B cell (primary cell): ENCODE data around the gene PTPRO. TPM values are rescaled to one million over a fixed set of nuclear protein-coding genes. Genes with fewer than 3 reads are reported as not detected.

Experiments used
- ATAC-seq: fragments of 200-7000 bp; cut with Tn5 transposase; one replicate; pipeline ENCODE4 v1.10.0; 2021; ENCODE audit warnings: low read depth, mild to moderate bottlenecking, moderate number of reproducible peaks, moderate library complexity
- CTCF ChIA-PET: fragments of 350-600 bp; sonication (Branson Sonifier 250); formaldehyde crosslinking; loops from one replicate; lab custom pipeline; 2021; ENCODE audit warnings: antibody characterized with exemption, inconsistent platforms; lab: Charles Lee
- POLR2A ChIA-PET: fragments of 350-600 bp; sonication (Branson Sonifier 250); formaldehyde crosslinking; loops from one replicate; lab custom pipeline; 2021; ENCODE audit warnings: antibody characterized with exemption; lab: Charles Lee
- DNase-seq: peaks from one replicate; pipeline ENCODE4 v3.0.0; 2013
- H2AFZ ChIP-seq: 2 replicates; pipeline ENCODE4 v1.6.1; 2012; ENCODE audit warnings: mild to moderate bottlenecking, low read depth, low read length; ENCODE audit not compliant: insufficient read depth, poor library complexity, severe bottlenecking
- H3K27ac ChIP-seq, 2 donors: 1 replicate in 1 of 2; 2 replicates in 1 of 2; pipeline ENCODE4 v1.5.1; 2012 to 2013; ENCODE audit warnings: low read length in 2 of 2, mild to moderate bottlenecking in 2 of 2, moderate library complexity in 1 of 2
- H3K27me3 ChIP-seq, 4 experiments: fragments of 200-600 bp in 1 of 4; sonication (generic) in 1 of 4; replicated peaks in 1 of 4; 1 replicate in 2 of 4; 2 replicates in 2 of 4; pipeline versions ENCODE4 v1.6.1 to v1.7.0; 2013 to 2016; ENCODE audit warnings: low read length in 3 of 4, mild to moderate bottlenecking in 2 of 4, mixed read lengths in 1 of 4, moderate library complexity in 1 of 4; ENCODE audit not compliant: insufficient read depth in 4 of 4, control insufficient read depth in 3 of 4; ENCODE audit errors: control extremely low read depth in 1 of 4
- H3K36me3 ChIP-seq, 2 experiments: replicated peaks in 1 of 2; 1 replicate in 1 of 2; 2 replicates in 1 of 2; pipeline versions ENCODE4 v1.6.1 to v1.7.1; 2013; ENCODE audit warnings: low read length in 1 of 2; ENCODE audit not compliant: insufficient read depth in 2 of 2, control insufficient read depth in 1 of 2; ENCODE audit errors: control extremely low read depth in 1 of 2, extremely low read depth in 1 of 2
- H3K4me1 ChIP-seq, 2 donors: fragments of 200-600 bp in 1 of 2; sonication (generic) in 1 of 2; 1 replicate in 1 of 2; 2 replicates in 1 of 2; pipeline versions ENCODE4 v1.5.1 to v1.6.1; 2013 to 2017; ENCODE audit warnings: low read length in 2 of 2; ENCODE audit not compliant: control insufficient read depth in 2 of 2, insufficient read depth in 2 of 2
- H3K4me2 ChIP-seq: replicated peaks from 2 replicates; pipeline ENCODE3; 2012; ENCODE audit warnings: mild to moderate bottlenecking, low read depth, low read length; ENCODE audit not compliant: poor library complexity, severe bottlenecking
- H3K4me3 ChIP-seq, 5 experiments: fragments of 200-600 bp in 1 of 5; sonication (generic) in 1 of 5; 1 replicate in 3 of 5; 2 replicates in 2 of 5; pipeline versions ENCODE4 v1.5.1 to v1.7.0; 2011 to 2016; ENCODE audit warnings: low read length in 4 of 5, mild to moderate bottlenecking in 4 of 5, low read depth in 2 of 5, control low read depth in 1 of 5, moderate library complexity in 1 of 5; ENCODE audit not compliant: insufficient read depth in 1 of 5; ENCODE audit errors: control extremely low read depth in 1 of 5, extremely low read depth in 1 of 5
- H3K79me2 ChIP-seq: fragments of 200-600 bp; sonication (generic); one replicate; pipeline ENCODE4 v1.6.0; 2016; ENCODE audit warnings: low read length; ENCODE audit not compliant: control insufficient read depth, insufficient read depth
- H3K9ac ChIP-seq: fragments of 200-600 bp; sonication (generic); 2 replicates; pipeline ENCODE4 v1.6.1; 2017; ENCODE audit warnings: mild to moderate bottlenecking, low read length, moderate library complexity
- H3K9me3 ChIP-seq, 3 donors: one replicate each; pipeline versions ENCODE4 v1.6.1 to v1.7.1; 2013; ENCODE audit warnings: low read length in 2 of 3; ENCODE audit not compliant: control insufficient read depth in 2 of 3, insufficient read depth in 1 of 3; ENCODE audit errors: control extremely low read depth in 1 of 3
- H4K20me1 ChIP-seq: 2 replicates; pipeline ENCODE4 v1.6.0; 2012; ENCODE audit warnings: mild to moderate bottlenecking, low read length; ENCODE audit not compliant: insufficient read depth, control insufficient read depth, poor library complexity, severe bottlenecking
- H3K27ac Mint-ChIP-seq: one replicate; pipeline ENCODE4 v1.8.0; 2021; ENCODE audit warnings: mixed read lengths
- H3K27me3 Mint-ChIP-seq: one replicate; pipeline ENCODE4 v1.8.0; 2021; ENCODE audit warnings: mixed read lengths
- H3K4me1 Mint-ChIP-seq: one replicate; pipeline ENCODE4 v1.8.0; 2021; ENCODE audit warnings: mixed read lengths
- H3K4me3 Mint-ChIP-seq: one replicate; pipeline ENCODE4 v1.8.0; 2021; ENCODE audit warnings: mixed read lengths
- H3K9me3 Mint-ChIP-seq: one replicate; pipeline ENCODE4 v1.8.0; 2022; ENCODE audit warnings: mixed read lengths; ENCODE audit not compliant: insufficient read depth
- CTCF ChIP-seq: fragments of 200-600 bp; IDR thresholded peaks from one replicate; pipeline ENCODE4 v1.8.0; 2022; ENCODE audit warnings: antibody characterized with exemption, mild to moderate bottlenecking
- EZH2 ChIP-seq: IDR thresholded peaks from 2 replicates; pipeline ENCODE4 v1.6.1; 2012; ENCODE audit warnings: borderline replicate concordance, low read depth, mild to moderate bottlenecking, moderate library complexity, low read length; ENCODE audit not compliant: insufficient read depth, poor library complexity, severe bottlenecking
- WGBS: methylation state at CpG from one replicate; pipeline ENCODE4 v1.1.5; 2013; ENCODE audit warnings: missing lambda C conversion rate; ENCODE audit not compliant: insufficient coverage; 5-methylcytosine and 5-hydroxymethylcytosine counted together
- intact Hi-C: fragments of 100-400 bp; cut with micrococcal nuclease; formaldehyde crosslinking; loops from one replicate; pipeline ENCODE4 v1.10.0; 2022
- polyA plus RNA-seq: library from polyadenylated mRNA; depleted of rRNA; stranded (reverse); fragments of >200 nt; gene quantifications from 2 replicates; pipeline ENCODE4 v1.2.3, GENCODE V29; 2012
- total RNA-seq, 2 donors: library from RNA; stranded (reverse); fragments of 120-200 nt in 1 of 2; gene quantifications; 1 replicate in 1 of 2; 2 replicates in 1 of 2; pipeline versions ENCODE4 v1.2.3 to v1.2.4, GENCODE V29; 2013 to 2022

The PTPRO gene
- total and polyA plus RNA-seq, 2 donors (not counting 1 experiment from before 2014, with no cell fraction given): 23.1 to 23.6 TPM

- Mint-ChIP-seq H3K27ac (no peak overlapping the region), H3K9me3 (no peaks in the 10 kb centered on the region), H3K4me3 (no peak overlapping the region), H3K4me1 (no peaks in the 10 kb centered on the region), H3K27me3 (peaks cover 7% of the 10 kb centered on the region)
- intact Hi-C loops: no loop called here
- no peaks in the 10 kb centered on the region for H3K36me3 ChIP-seq
- no peak overlapping the region for H3K4me2 ChIP-seq
- no peak for TF ChIP-seq CTCF
- TF ChIP-seq EZH2: no peak
- H3K27me3 ChIP-seq: no peaks in the 10 kb centered on the region
- no peak for DNase-seq
- ChIA-PET POLR2A (no interaction called here), CTCF (no interaction called here)
- no peak overlapping the region for H3K9ac ChIP-seq
- WGBS: 88% methylated on average over 7 of the region's 10 CpGs
- no peak overlapping the region for H3K4me3 ChIP-seq
- no peaks in the 10 kb centered on the region for H3K9me3 ChIP-seq
- no peaks in the 10 kb centered on the region for H4K20me1 ChIP-seq
- no peaks in the 10 kb centered on the region for H3K4me1 ChIP-seq
- H3K79me2 ChIP-seq: no peaks in the 10 kb centered on the region
- no peak overlapping the region for H3K27ac ChIP-seq
- ATAC-seq: no peak
- no peak overlapping the region for H2AFZ ChIP-seq
These were observed 283.7 kb downstream of the PTPRO start for GRCh38 chr12:15605881-15606590.

GRCh38 chr12:15608406-15608805 is 286.1 kb downstream of the PTPRO start:
- no peak overlapping the region for H2AFZ ChIP-seq
- POLR2A ChIA-PET: no interaction called here
- H3K36me3 ChIP-seq: no peaks in the 10 kb centered on the region
- WGBS: no CpG with 5 or more reads among the region's 1 CpG
- Mint-ChIP-seq H3K4me1 (no peaks in the 10 kb centered on the region), H3K27ac (no peak overlapping the region), H3K27me3 (peaks cover 3% of the 10 kb centered on the region), H3K4me3 (no peak overlapping the region), H3K9me3 (peaks cover 2% of the 10 kb centered on the region)
- DNase-seq (no peak), ATAC-seq (no peak)
- TF ChIP-seq CTCF: no peak
- no peak for TF ChIP-seq EZH2
- H3K9me3 ChIP-seq: peaks cover 0 to 2% (median 0%) of the 10 kb centered on the region in 3 donors
- CTCF ChIA-PET: interaction anchor here (1.1 kb wide), 1 partner anchor 24 kb away, joined by 4 read pairs; no protein-coding TSS in a partner anchor
- H3K9ac ChIP-seq: no peak overlapping the region
- no peaks in the 10 kb centered on the region for H3K27me3 ChIP-seq
- no peaks in the 10 kb centered on the region for H3K4me1 ChIP-seq
- no peak overlapping the region for H3K4me2 ChIP-seq
- no peaks in the 10 kb centered on the region for H4K20me1 ChIP-seq
- H3K4me3 ChIP-seq: no peak overlapping the region
- no peak overlapping the region for H3K27ac ChIP-seq
- intact Hi-C loops: no loop called here
- H3K79me2 ChIP-seq: no peaks in the 10 kb centered on the region
